Osteocyte (in vitro differentiated cells): ENCODE measurements around the gene CTBP2. TPM values are rescaled to one million over a fixed set of nuclear protein-coding genes. Genes with fewer than 3 reads are reported as not detected.
A peak's percentile ranks its signal among the peaks of the same experiment; 100 is the strongest.
"Not testable (repeated sequence)": the region's sequence is repeated elsewhere in the genome, so short reads cannot be mapped to it uniquely, and the experiment has no call there.

ENCODE experiments used
- DNase-seq: peaks from one replicate; pipeline ENCODE4 v3.0.0; 2021; ENCODE audit warnings: mixed read lengths; ENCODE audit not compliant: unreplicated experiment; ENCODE audit errors: extremely low spot score
- H3K27ac Mint-ChIP-seq: one replicate; pipeline ENCODE4 v1.8.0; 2021; ENCODE audit warnings: mild to moderate bottlenecking, mixed read lengths; ENCODE audit not compliant: unreplicated experiment
- H3K27me3 Mint-ChIP-seq: one replicate; pipeline ENCODE4 v1.8.0; 2021; ENCODE audit warnings: mixed read lengths; ENCODE audit not compliant: unreplicated experiment
- H3K36me3 Mint-ChIP-seq: one replicate; pipeline ENCODE4 v1.8.0; 2021; ENCODE audit warnings: mixed read lengths; ENCODE audit not compliant: unreplicated experiment
- H3K4me1 Mint-ChIP-seq: one replicate; pipeline ENCODE4 v1.8.0; 2021; ENCODE audit warnings: mixed read lengths; ENCODE audit not compliant: unreplicated experiment
- H3K4me3 Mint-ChIP-seq: one replicate; pipeline ENCODE4 v1.8.0; 2021; ENCODE audit warnings: mild to moderate bottlenecking, moderate library complexity, mixed read lengths; ENCODE audit not compliant: unreplicated experiment
- H3K9me3 Mint-ChIP-seq: one replicate; pipeline ENCODE4 v1.8.0; 2021; ENCODE audit warnings: mixed read lengths; ENCODE audit not compliant: unreplicated experiment
- total RNA-seq: library from RNA; stranded (reverse); gene quantifications from 2 replicates; pipeline ENCODE4 v1.2.1, GENCODE V29; 2021
- TF ChIP-seq, protein P1 (sequence below): fragments of 200-600 bp; sonication (generic); IDR thresholded peaks from 2 replicates; pipeline ENCODE4 v1.5.0; 2021; ENCODE audit warnings: antibody characterized with exemption, mild to moderate bottlenecking, moderate library complexity

CTBP2 gene
- total RNA-seq, 1 donor from 2014 or later, result 125 TPM

DNA sequence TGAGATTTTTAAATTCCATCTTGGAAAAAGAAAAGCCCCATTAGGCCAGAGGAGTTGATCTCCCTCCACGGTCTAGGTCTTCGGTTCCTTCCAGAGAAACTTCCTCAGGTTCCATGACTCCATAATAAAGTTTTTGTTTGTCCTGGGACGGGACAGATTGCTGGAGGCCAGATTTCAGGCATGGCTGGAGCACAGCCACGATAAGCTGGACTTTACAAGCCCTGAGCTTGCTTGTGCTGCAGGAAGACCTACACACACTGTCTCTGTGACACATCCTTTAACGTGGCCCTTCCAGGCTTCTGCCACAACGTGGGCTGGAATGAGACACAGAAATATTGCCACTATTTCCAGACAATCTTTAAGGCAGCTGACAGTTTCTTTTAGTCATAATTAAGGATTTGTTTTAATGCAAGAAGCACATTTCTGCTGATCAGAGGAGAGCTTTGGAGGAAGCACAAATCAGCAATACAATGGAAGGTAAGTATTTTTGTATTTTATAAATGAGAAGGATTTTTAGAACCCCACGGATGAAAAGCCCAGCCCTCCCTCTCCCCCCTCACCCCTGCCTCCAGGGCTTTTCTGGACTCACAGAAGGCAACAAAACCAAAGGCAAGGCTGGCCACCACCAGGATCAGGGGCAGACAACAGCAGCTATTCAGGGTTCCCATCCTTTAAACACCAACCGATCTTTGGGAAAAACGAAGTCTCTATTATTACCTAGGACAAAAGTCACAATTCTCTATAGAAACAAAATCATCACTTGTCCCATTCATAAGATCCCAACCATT, 6.5 kb downstream of the CTBP2 start:
- Mint-ChIP-seq H3K36me3 (peaks cover 4% of the 10 kb centered on the region), H3K27ac (peak overlapping the region; percentile 93), H3K4me1 (peaks cover 80% of the 10 kb centered on the region), H3K4me3 (peak overlapping the region; percentile 95), H3K9me3 (no peaks in the 10 kb centered on the region), H3K27me3 (no peaks in the 10 kb centered on the region)
- DNase-seq, result no peak
- TF ChIP-seq, protein P1, sequence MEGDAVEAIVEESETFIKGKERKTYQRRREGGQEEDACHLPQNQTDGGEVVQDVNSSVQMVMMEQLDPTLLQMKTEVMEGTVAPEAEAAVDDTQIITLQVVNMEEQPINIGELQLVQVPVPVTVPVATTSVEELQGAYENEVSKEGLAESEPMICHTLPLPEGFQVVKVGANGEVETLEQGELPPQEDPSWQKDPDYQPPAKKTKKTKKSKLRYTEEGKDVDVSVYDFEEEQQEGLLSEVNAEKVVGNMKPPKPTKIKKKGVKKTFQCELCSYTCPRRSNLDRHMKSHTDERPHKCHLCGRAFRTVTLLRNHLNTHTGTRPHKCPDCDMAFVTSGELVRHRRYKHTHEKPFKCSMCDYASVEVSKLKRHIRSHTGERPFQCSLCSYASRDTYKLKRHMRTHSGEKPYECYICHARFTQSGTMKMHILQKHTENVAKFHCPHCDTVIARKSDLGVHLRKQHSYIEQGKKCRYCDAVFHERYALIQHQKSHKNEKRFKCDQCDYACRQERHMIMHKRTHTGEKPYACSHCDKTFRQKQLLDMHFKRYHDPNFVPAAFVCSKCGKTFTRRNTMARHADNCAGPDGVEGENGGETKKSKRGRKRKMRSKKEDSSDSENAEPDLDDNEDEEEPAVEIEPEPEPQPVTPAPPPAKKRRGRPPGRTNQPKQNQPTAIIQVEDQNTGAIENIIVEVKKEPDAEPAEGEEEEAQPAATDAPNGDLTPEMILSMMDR, result no peak

DNA sequence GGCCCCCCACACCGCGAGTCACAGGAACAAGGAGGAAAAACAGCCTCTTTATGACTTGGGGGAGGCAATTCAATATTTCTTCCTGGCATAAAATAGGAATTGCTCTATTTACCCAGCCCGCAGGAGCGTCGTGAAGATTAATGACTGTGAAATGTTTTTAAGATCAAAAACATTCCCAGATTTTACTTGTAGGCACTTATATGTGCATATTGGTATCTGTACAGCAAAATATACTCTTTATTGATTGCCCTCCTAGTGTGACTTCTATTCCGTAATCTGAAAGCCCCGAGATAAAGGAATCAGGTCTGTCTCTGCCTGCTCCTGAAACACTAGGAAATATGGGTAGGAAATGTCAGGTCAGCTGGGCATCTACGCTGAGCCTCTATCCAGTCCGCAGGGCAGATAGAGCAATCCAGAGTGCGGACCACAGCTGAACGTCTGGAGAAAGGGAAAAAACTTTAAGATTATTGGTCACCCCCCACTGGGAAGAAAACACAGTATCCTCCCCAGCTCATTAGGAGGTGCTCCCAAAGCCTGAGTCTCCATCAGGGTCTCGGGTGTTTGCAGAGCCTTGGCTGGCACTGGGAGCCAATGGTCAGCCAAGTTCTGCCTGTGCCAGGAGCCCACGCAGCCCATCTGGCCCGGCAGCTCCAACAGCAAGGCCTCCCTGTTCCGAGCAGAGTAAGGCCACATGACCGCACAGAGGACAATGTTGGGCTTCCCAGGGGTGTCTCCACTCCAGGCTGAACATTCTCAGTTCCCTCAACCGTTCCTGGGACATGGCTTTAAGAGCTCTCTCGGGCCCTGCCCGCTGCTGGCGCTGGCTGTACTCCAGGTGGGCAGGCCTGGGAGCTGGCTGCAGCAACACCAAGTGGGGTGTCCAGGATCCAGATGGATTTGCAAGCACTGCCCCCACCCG, 7.7 kb downstream of the CTBP2 start:
- Mint-ChIP-seq H3K4me1 (peaks cover 88% of the 10 kb centered on the region), H3K27me3 (no peaks in the 10 kb centered on the region), H3K9me3 (no peaks in the 10 kb centered on the region), H3K27ac (peak overlapping the region; percentile 93), H3K4me3 (peak overlapping the region; percentile 47), H3K36me3 (peaks cover 4% of the 10 kb centered on the region)
- no peak for DNase-seq
- TF ChIP-seq, protein P1, result no peak

DNA sequence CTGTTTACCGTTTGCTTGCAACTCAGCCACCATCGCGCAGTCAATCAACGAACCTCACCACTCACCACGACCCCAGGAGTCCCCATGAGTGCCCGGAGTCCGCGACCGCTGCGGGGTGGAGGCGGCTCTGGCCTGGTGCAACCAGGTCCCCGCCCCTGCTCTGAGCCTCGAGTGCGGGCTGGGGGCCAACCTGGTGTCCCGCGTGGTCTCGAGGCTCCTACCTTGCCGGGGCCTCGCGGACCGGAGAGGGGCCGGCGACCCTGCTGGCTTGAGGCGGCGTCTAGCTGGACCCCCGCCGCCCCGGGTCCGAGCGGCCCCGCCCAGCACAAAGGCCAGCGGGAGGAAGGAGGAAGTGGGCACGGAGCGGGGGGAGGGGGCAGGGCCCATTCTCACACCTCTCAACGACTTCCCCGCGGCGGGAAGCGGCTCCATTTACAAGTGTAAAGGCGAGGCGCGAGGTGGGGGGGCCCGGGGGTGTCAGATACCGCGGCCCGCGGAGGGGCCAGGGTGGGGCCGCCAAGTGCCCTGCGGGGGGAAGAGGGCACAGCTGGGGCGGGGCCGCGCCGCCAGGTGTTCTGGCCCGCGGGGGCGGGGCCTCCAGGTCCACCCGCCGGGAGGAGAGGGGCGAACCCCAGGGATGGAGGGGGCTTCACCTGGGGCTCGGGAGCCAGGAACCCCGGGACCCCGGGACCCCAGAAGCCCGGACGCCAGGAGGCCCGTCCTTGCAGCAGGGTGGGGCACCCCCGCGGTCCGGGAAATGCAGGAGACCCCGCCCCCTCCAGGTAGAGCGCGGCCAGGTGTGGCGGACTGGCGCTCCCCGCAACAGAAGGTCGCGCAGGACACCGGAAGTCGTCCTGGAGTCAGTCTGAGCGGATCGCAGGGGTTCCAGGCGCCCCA, 8.6 kb downstream of the CTBP2 start:
- TF ChIP-seq, protein P1, result no peak
- Mint-ChIP-seq H3K36me3 (peaks cover 4% of the 10 kb centered on the region), H3K27me3 (no peaks in the 10 kb centered on the region), H3K27ac (peak overlapping the region; percentile 93), H3K4me1 (peaks cover 88% of the 10 kb centered on the region), H3K4me3 (peak overlapping the region; percentile 47), H3K9me3 (no peaks in the 10 kb centered on the region)
- no peak for DNase-seq

DNA sequence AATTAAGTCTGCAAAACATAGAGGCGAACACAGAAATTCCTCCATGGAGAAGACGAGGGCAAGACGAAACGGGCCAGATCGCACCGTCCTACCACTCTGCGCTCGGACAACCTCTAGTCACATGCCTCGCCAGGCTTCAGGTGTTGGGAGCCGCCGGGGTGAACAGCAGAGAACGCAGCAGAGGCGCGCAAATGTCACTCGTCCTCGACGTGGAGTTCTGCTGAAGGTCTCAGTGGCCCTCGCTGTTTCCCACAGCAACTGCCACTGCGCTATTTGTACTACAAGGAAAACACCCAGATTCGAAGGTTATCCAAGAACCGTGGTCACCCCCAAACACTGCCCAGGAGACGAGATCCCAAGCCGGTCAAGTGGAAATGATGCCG, 9.2 kb downstream of the CTBP2 start:
- H3K9me3 Mint-ChIP-seq, result no peaks in the 10 kb centered on the region
- no peak for DNase-seq
- TF ChIP-seq, protein P1, result no peak
- no peak overlapping the region for H3K4me3 Mint-ChIP-seq
- no peaks in the 10 kb centered on the region for H3K27me3 Mint-ChIP-seq
- peaks cover 4% of the 10 kb centered on the region for H3K36me3 Mint-ChIP-seq
- peaks cover 85% of the 10 kb centered on the region for H3K4me1 Mint-ChIP-seq
- H3K27ac Mint-ChIP-seq, result peak overlapping the region; percentile 64

DNA sequence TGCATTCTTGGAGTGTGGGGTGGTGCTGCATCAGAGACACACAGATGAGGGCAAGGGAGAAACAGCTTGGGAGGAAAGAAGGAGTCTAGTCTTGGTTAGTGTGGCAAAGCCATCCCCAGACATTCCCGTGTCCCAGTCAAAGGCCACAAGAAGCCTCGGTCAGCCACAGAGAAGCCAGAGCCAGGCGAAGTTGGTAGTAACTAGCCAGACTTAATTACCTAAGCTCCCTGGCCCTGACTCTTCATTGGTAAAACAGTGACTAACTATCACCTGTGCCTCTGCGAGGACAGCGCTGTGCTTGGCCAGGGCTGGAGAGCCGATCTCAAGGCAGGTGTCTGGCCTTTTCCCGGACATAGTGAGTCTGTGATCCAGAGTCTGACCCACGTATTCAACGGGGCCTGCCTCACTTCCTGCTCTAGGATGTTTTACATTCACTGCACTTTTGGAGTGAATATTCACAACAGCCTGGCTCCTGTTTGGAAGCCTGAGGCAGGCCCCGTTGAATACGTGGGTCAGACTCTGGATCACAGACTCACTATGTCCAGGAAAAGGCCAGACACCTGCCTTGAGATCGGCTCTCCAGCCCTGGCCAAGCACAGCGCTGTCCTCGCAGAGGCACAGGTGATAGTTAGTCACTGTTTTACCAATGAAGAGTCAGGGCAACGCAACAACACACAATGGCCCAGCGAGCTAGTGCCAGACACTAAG, 9.8 kb downstream of the CTBP2 start:
- not testable (repeated sequence) for H3K36me3 Mint-ChIP-seq, H3K9me3 Mint-ChIP-seq, DNase-seq, H3K27me3 Mint-ChIP-seq, H3K4me3 Mint-ChIP-seq
- peak overlapping the region; percentile 53 for H3K27ac Mint-ChIP-seq
- H3K4me1 Mint-ChIP-seq, result peaks cover 84% of the 10 kb centered on the region
